Measurements from ENCODE around the gene WDR13.
"Not testable (repeated sequence)": the region's sequence is repeated elsewhere in the genome, so short reads cannot be mapped to it uniquely, and the experiment has no call there.

WDR13 gene

GRCh38 chrX:48597353-48598264 lies at the start of gene WDR13:
WDR13 (plus strand) TSS chrX:48597492; CDS start chrX:48597997, 505 bp downstream.
- DNase-seq, result peak; percentile 93

- no peak for DNase-seq
Observed at GRCh38 chrX:48548871-48549270, 48.4 kb upstream of the WDR13 start.

GRCh38 chrX:48555731-48556325 lies 41.5 kb upstream of the WDR13 start:
- not testable (repeated sequence) for DNase-seq

- peak; percentile 60 for DNase-seq
Observed at GRCh38 chrX:48558271-48558670, 39.0 kb upstream of the WDR13 start.

GRCh38 chrX:48559636-48560035 lies 37.7 kb upstream of the WDR13 start:
- no peak for DNase-seq

GRCh38 chrX:48560056-48560455 lies 37.2 kb upstream of the WDR13 start:
- no peak for DNase-seq

- DNase-seq, result no peak
Observed at GRCh38 chrX:48560681-48561080, 36.6 kb upstream of the WDR13 start.

- peak; percentile 88 for DNase-seq
Observed at GRCh38 chrX:48569958-48570357, 27.3 kb upstream of the WDR13 start.

GRCh38 chrX:48573690-48574269 lies 23.5 kb upstream of the WDR13 start:
- no peak for DNase-seq

- peak; percentile 95 for DNase-seq
Observed at GRCh38 chrX:48574270-48575266, 22.7 kb upstream of the WDR13 start, which contains the start of gene RBM3. RBM3 (plus strand) TSS chrX:48574484; CDS start chrX:48575181, 697 bp downstream.

- DNase-seq, result no peak
Observed at GRCh38 chrX:48575642-48576041, 21.6 kb upstream of the WDR13 start.

GRCh38 chrX:48576108-48576507 lies 21.2 kb upstream of the WDR13 start:
- DNase-seq, result no peak

GRCh38 chrX:48578661-48579128 lies 18.6 kb upstream of the WDR13 start:
- DNase-seq, result no peak

GRCh38 chrX:48579259-48579658 lies 18.0 kb upstream of the WDR13 start:
- DNase-seq, result no peak

GRCh38 chrX:48580662-48581061 lies 16.6 kb upstream of the WDR13 start:
- DNase-seq, result no peak

GRCh38 chrX:48584698-48585097 lies 12.6 kb upstream of the WDR13 start:
- no peak for DNase-seq

GRCh38 chrX:48589482-48590162 lies 7.7 kb upstream of the WDR13 start:
- DNase-seq, result no peak

- no peak for DNase-seq
Observed at GRCh38 chrX:48590203-48591103, 6.8 kb upstream of the WDR13 start.

- DNase-seq, result no peak
Observed at GRCh38 chrX:48591255-48591791, 6.0 kb upstream of the WDR13 start.

- DNase-seq, result no peak
Observed at GRCh38 chrX:48592971-48593370, 4.3 kb upstream of the WDR13 start.
